SK-N-MC (cell line): ENCODE data around the gene SYCN.

Experiments used
- EZH2 ChIP-seq: fragments of 200-600 bp; sonication (generic); IDR thresholded peaks from one replicate; pipeline ENCODE4 v1.6.1; 2017; ENCODE audit warnings: antibody characterized with exemption
- POLR2AphosphoS5 ChIP-seq: IDR thresholded peaks from 2 replicates; pipeline ENCODE4 v1.6.1; 2012; ENCODE audit warnings: mild to moderate bottlenecking, low read depth, low read length, borderline replicate concordance

- TF ChIP-seq POLR2AphosphoS5 (no peak), EZH2 (no peak)
These were observed 21.0 kb downstream of the SYCN start for GRCh38 chr19:39183104-39183503.
